Measurements from ENCODE around the gene CLPTM1.

The CLPTM1 gene

GRCh38 chr19:44931541-44931940, 23.6 kb upstream of the CLPTM1 start:
- H2AFZ ChIP-seq (ENCODE audit: low read depth, low read length, severe bottlenecking): no peak overlapping the region
- H3K79me2 ChIP-seq (ENCODE audit: insufficient read depth, low read length): no peaks in the 10 kb centered on the region
- no peak overlapping the region for H3K4me2 ChIP-seq (ENCODE audit: low read depth, low read length, poor library complexity, severe bottlenecking)

GRCh38 chr19:44939668-44940067, 15.5 kb upstream of the CLPTM1 start:
- Histone ChIP-seq H4K20me1 (ENCODE audit: low read depth, low read length) (no peaks in the 10 kb centered on the region), H3K79me2 (ENCODE audit: insufficient read depth, low read length) (no peaks in the 10 kb centered on the region), H3K36me3 (ENCODE audit: low read length) (no peaks in the 10 kb centered on the region), H3K9me3 (ENCODE audit: insufficient read depth, low read length) (no peaks in the 10 kb centered on the region), H2AFZ (ENCODE audit: low read depth, low read length, severe bottlenecking) (no peak overlapping the region), H3K27me3 (ENCODE audit: low read length) (no peaks in the 10 kb centered on the region), H3K27ac (ENCODE audit: low read depth, low read length) (no peak overlapping the region), H3F3A (ENCODE audit: insufficient read depth) (no peaks in the 10 kb centered on the region), H3K9me2 (replicated peaks; ENCODE audit: insufficient read depth, low read length) (no peaks in the 10 kb centered on the region), H3K4me3 (ENCODE audit: insufficient read depth, low read length, poor library complexity, severe bottlenecking) (no peak overlapping the region), H3K9ac (ENCODE audit: low read length) (no peak overlapping the region), H3K4me2 (ENCODE audit: low read depth, low read length, poor library complexity, severe bottlenecking) (no peak overlapping the region)
- TF ChIP-seq CTCF (IDR thresholded peaks at IDR 0.05; ENCODE audit: insufficient read depth, low read length, poor library complexity, severe bottlenecking) (no peak), EZH2phosphoT487 (conservative IDR thresholded peaks at IDR 0.05; ENCODE audit: low read length) (no peak)

More at GRCh38 chr19:44931541-44931940, 23.6 kb upstream of the CLPTM1 start:
- H3F3A ChIP-seq (ENCODE audit: insufficient read depth): no peaks in the 10 kb centered on the region
- no peaks in the 10 kb centered on the region for H4K20me1 ChIP-seq (ENCODE audit: low read depth, low read length)
- TF ChIP-seq CTCF (IDR thresholded peaks at IDR 0.05; ENCODE audit: insufficient read depth, low read length, poor library complexity, severe bottlenecking) (no peak), EZH2phosphoT487 (conservative IDR thresholded peaks at IDR 0.05; ENCODE audit: low read length) (no peak)
- H3K9ac ChIP-seq (ENCODE audit: low read length): no peak overlapping the region
- H3K4me3 ChIP-seq (ENCODE audit: insufficient read depth, low read length, poor library complexity, severe bottlenecking): no peak overlapping the region
- no peaks in the 10 kb centered on the region for H3K27me3 ChIP-seq (ENCODE audit: low read length)
- no peaks in the 10 kb centered on the region for H3K36me3 ChIP-seq (ENCODE audit: low read length)
- no peaks in the 10 kb centered on the region for H3K9me3 ChIP-seq (ENCODE audit: insufficient read depth, low read length)
- no peak overlapping the region for H3K27ac ChIP-seq (ENCODE audit: low read depth, low read length)
- H3K9me2 ChIP-seq (replicated peaks; ENCODE audit: insufficient read depth, low read length): no peaks in the 10 kb centered on the region

GRCh38 chr19:44942067-44942571, 13.1 kb upstream of the CLPTM1 start, which contains the start of gene APOC4:
APOC4 (plus strand) TSS chr19:44942237; CDS start chr19:44942278, 41 bp downstream.
- H3F3A ChIP-seq (ENCODE audit: insufficient read depth): no peaks in the 10 kb centered on the region
- TF ChIP-seq CTCF (IDR thresholded peaks at IDR 0.05; ENCODE audit: insufficient read depth, low read length, poor library complexity, severe bottlenecking): no peak
- TF ChIP-seq EZH2phosphoT487 (conservative IDR thresholded peaks at IDR 0.05; ENCODE audit: low read length): no peak
- H3K4me2 ChIP-seq (ENCODE audit: low read depth, low read length, poor library complexity, severe bottlenecking): no peak within 1 kb of the TSS
- H4K20me1 ChIP-seq (ENCODE audit: low read depth, low read length): no peaks in the 10 kb centered on the region
- no peaks in the 10 kb centered on the region for H3K36me3 ChIP-seq (ENCODE audit: low read length)
- H3K9ac ChIP-seq (ENCODE audit: low read length): no peak within 1 kb of the TSS
- H3K9me2 ChIP-seq (replicated peaks; ENCODE audit: insufficient read depth, low read length): no peaks in the 10 kb centered on the region
- H3K4me3 ChIP-seq (ENCODE audit: insufficient read depth, low read length, poor library complexity, severe bottlenecking): no peak within 1 kb of the TSS
- H3K9me3 ChIP-seq (ENCODE audit: insufficient read depth, low read length): no peaks in the 10 kb centered on the region
- no peak within 1 kb of the TSS for H2AFZ ChIP-seq (ENCODE audit: low read depth, low read length, severe bottlenecking)
- H3K27ac ChIP-seq (ENCODE audit: low read depth, low read length): no peak within 1 kb of the TSS
- H3K79me2 ChIP-seq (ENCODE audit: insufficient read depth, low read length): no peaks in the 10 kb centered on the region
- H3K27me3 ChIP-seq (ENCODE audit: low read length): no peaks in the 10 kb centered on the region

All from SU-DHL-6 (cell line).